K562 (cell line): ENCODE data around the gene PBRM1.

Experiments
- CBFB ChIP-seq: sonication (generic); formaldehyde crosslinking; IDR thresholded peaks from 2 replicates; pipeline ENCODE4 v1.4.0; 2020; ENCODE audit warnings: mild to moderate bottlenecking, missing genetic modification reagents
- CTCF ChIP-seq, 3 experiments: IDR thresholded peaks in 2 of 3; conservative IDR thresholded peaks in 1 of 3; 2 replicates each; pipeline ENCODE4 v1.5.1; 2011 to 2012; ENCODE audit warnings: low read length in 3 of 3, mild to moderate bottlenecking in 3 of 3, control low read depth in 2 of 3, improper control_type of control experiment in 1 of 3, inconsistent platforms in 1 of 3, low read depth in 1 of 3, mixed read lengths in 1 of 3, moderate library complexity in 1 of 3; ENCODE audit not compliant: insufficient read depth in 2 of 3
- DNMT1 ChIP-seq: fragments of 450-650 bp; IDR thresholded peaks from 2 replicates; pipeline ENCODE4 v1.6.1; 2016; ENCODE audit warnings: antibody characterized with exemption, mild to moderate bottlenecking
- PHF21A ChIP-seq: fragments of 450-650 bp; IDR thresholded peaks from 2 replicates; pipeline ENCODE4 v1.6.1; 2017; ENCODE audit warnings: low read depth, borderline replicate concordance
- THAP7 ChIP-seq: fragments of 250-450 bp; sonication (Bioruptor Pico); IDR thresholded peaks from 2 replicates; pipeline ENCODE4 v1.5.0; 2021

GRCh38 chr3:52524752-52525679 is 160.7 kb downstream of the PBRM1 start:
- TF ChIP-seq CBFB (CRISPR knock-in tag) (no peak), PHF21A (no peak), DNMT1 (no peak), THAP7 (CRISPR knock-in tag) (no peak), CTCF (IDR thresholded peaks at IDR 0.05 in 2 of 3, conservative IDR thresholded peaks at IDR 0.05 in 1 of 3; ENCODE audit: insufficient read depth in 2 of 3, low read depth in 1 of 3, low read length in 3 of 3) (no peak)
